Ascending aorta (tissue), 2 donors: ENCODE data around the gene BRPF1. TPM values are rescaled to one million over a fixed set of nuclear protein-coding genes. Genes with fewer than 3 reads are reported as not detected.

ENCODE experiments used
- DNase-seq, 2 donors: peaks; one replicate each; pipeline ENCODE4 v3.0.0-alpha.2; 2019; ENCODE audit warnings: low spot score in 2 of 2
- H3K27ac ChIP-seq, 2 donors: fragments of 200-600 bp; sonication (generic); one replicate each; pipeline ENCODE4 v1.5.1; 2016 to 2017; ENCODE audit warnings: mild to moderate bottlenecking in 1 of 2
- H3K27me3 ChIP-seq: fragments of 200-600 bp; sonication (generic); one replicate; pipeline ENCODE4 v1.5.1; 2017
- H3K36me3 ChIP-seq, 2 donors: fragments of 200-600 bp; sonication (generic); one replicate each; pipeline ENCODE4 v1.5.1; 2016
- H3K4me1 ChIP-seq, 2 donors: fragments of 200-600 bp; sonication (generic); one replicate each; pipeline ENCODE4 v1.5.1; 2016 to 2017; ENCODE audit warnings: mild to moderate bottlenecking in 1 of 2
- H3K4me3 ChIP-seq, 2 donors: fragments of 200-600 bp; sonication (generic); one replicate each; pipeline ENCODE4 v1.5.1; 2016 to 2017; ENCODE audit warnings: mild to moderate bottlenecking in 1 of 2
- H3K9me3 ChIP-seq, 2 donors: fragments of 200-600 bp; sonication (generic); one replicate each; pipeline ENCODE4 v1.5.1; 2016
- intact Hi-C: fragments of 100-400 bp; cut with DNase I; formaldehyde crosslinking; loops from one replicate; pipeline ENCODE4 v1.15.1; 2023
- total RNA-seq: library from RNA; depleted of rRNA; stranded (reverse); fragments of >200 nt; gene quantifications from one replicate; pipeline ENCODE4 v1.1.0, GENCODE V29; 2016
- TF ChIP-seq, protein P1 (sequence below), 3 experiments: fragments of 200-600 bp in 2 of 3; fragments of 450-650 bp in 1 of 3; sonication (generic) in 2 of 3; IDR thresholded peaks; one replicate each; pipeline ENCODE4 v1.5.1; 2016 to 2019; ENCODE audit warnings: antibody characterized with exemption in 3 of 3, mild to moderate bottlenecking in 1 of 3, moderate library complexity in 1 of 3

Gene BRPF1
- total RNA-seq, 1 donor from 2014 or later: 18.6 TPM

GRCh38 chr3:9710174-9710739 is 21.3 kb upstream of the BRPF1 start:
- H3K4me1 ChIP-seq: no peaks in the 10 kb centered on the region
- intact Hi-C loops: loop anchor here (10.0 kb wide), 1 partner anchor 405 kb away; the partner anchor contains the start of gene BRK1

GRCh38 chr3:9712415-9712814 is 19.1 kb upstream of the BRPF1 start:
- no peak for DNase-seq
- Histone ChIP-seq H3K36me3 (no peaks in the 10 kb centered on the region), H3K9me3 (no peaks in the 10 kb centered on the region), H3K4me1 (peaks cover 3 to 4% of the 10 kb centered on the region in 2 donors), H3K27ac (no peak overlapping the region), H3K4me3 (no peak overlapping the region), H3K27me3 (no peaks in the 10 kb centered on the region)
- TF ChIP-seq, protein P1, sequence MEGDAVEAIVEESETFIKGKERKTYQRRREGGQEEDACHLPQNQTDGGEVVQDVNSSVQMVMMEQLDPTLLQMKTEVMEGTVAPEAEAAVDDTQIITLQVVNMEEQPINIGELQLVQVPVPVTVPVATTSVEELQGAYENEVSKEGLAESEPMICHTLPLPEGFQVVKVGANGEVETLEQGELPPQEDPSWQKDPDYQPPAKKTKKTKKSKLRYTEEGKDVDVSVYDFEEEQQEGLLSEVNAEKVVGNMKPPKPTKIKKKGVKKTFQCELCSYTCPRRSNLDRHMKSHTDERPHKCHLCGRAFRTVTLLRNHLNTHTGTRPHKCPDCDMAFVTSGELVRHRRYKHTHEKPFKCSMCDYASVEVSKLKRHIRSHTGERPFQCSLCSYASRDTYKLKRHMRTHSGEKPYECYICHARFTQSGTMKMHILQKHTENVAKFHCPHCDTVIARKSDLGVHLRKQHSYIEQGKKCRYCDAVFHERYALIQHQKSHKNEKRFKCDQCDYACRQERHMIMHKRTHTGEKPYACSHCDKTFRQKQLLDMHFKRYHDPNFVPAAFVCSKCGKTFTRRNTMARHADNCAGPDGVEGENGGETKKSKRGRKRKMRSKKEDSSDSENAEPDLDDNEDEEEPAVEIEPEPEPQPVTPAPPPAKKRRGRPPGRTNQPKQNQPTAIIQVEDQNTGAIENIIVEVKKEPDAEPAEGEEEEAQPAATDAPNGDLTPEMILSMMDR (IDR thresholded peaks at IDR 0.05): no peak
- intact Hi-C loops: loop anchor here (10.0 kb wide), 1 partner anchor 402 kb away; the partner anchor contains the start of gene BRK1

More at GRCh38 chr3:9710174-9710739, 21.3 kb upstream of the BRPF1 start:
- Histone ChIP-seq H3K27ac (no peak overlapping the region), H3K4me3 (no peak overlapping the region), H3K36me3 (no peaks in the 10 kb centered on the region), H3K27me3 (no peaks in the 10 kb centered on the region), H3K9me3 (no peaks in the 10 kb centered on the region)
- TF ChIP-seq, protein P1 (IDR thresholded peaks at IDR 0.05): no peak
- no peak for DNase-seq

GRCh38 chr3:9713142-9713541 is 18.4 kb upstream of the BRPF1 start:
- Histone ChIP-seq H3K27ac (no peak overlapping the region), H3K36me3 (no peaks in the 10 kb centered on the region), H3K27me3 (no peaks in the 10 kb centered on the region), H3K9me3 (no peaks in the 10 kb centered on the region), H3K4me1 (peaks cover 3 to 4% of the 10 kb centered on the region in 2 donors), H3K4me3 (no peak overlapping the region)
- intact Hi-C loops: loop anchor here (10.0 kb wide), 1 partner anchor 402 kb away; the partner anchor contains the start of gene BRK1
- DNase-seq: no peak
- TF ChIP-seq, protein P1 (IDR thresholded peaks at IDR 0.05): no peak

GRCh38 chr3:9715136-9715535 is 16.4 kb upstream of the BRPF1 start:
- no peak overlapping the region for H3K4me3 ChIP-seq
- H3K27me3 ChIP-seq: no peaks in the 10 kb centered on the region
- H3K9me3 ChIP-seq: no peaks in the 10 kb centered on the region
- TF ChIP-seq, protein P1 (IDR thresholded peaks at IDR 0.05): no peak
- no peaks in the 10 kb centered on the region for H3K36me3 ChIP-seq
- intact Hi-C loops: loop anchor here (2.0 to 10.0 kb wide), 6 partner anchors 36 to 512 kb away; partner anchors contain the start of genes ARPC4, BRK1, FANCD2 and IL17RC
- DNase-seq: no peak
- H3K4me1 ChIP-seq: peaks cover 3 to 4% of the 10 kb centered on the region in 2 donors
- peak overlapping the region; percentile 73 to 86 for H3K27ac ChIP-seq

GRCh38 chr3:9715764-9716437 is 15.6 kb upstream of the BRPF1 start:
- peak; percentile 66 to 93 for DNase-seq
- Histone ChIP-seq H3K27me3 (no peaks in the 10 kb centered on the region), H3K9me3 (no peaks in the 10 kb centered on the region), H3K4me3 (no peak overlapping the region), H3K27ac (peak overlapping the region; percentile 73 to 86), H3K4me1 (peaks cover 3 to 4% of the 10 kb centered on the region in 2 donors), H3K36me3 (no peaks in the 10 kb centered on the region)
- intact Hi-C loops: loop anchor here (1.0 to 10.0 kb wide), 8 partner anchors 15 to 511 kb away; partner anchors contain the start of genes ARPC4, BRK1, BRPF1 and FANCD2
- TF ChIP-seq, protein P1 (IDR thresholded peaks at IDR 0.05): peak; percentile 85 to 89 (median 87)
